CD4-positive, alpha-beta T cell treated with Interferon alpha-2 for 1 hour (primary cell): ENCODE results near the gene AOPEP.
A peak's percentile ranks its signal among the peaks of the same experiment; 100 is the strongest.

Experiments
- DNase-seq, 2 donors: peaks; one replicate each; pipeline ENCODE4 v3.0.0-alpha.2; 2020 to 2022

AOPEP gene

GRCh38 chr9:94851467-94851866 lies 125.0 kb downstream of the AOPEP start:
- DNase-seq, result no peak

- DNase-seq, result no peak
These were observed 125.4 kb downstream of the AOPEP start for GRCh38 chr9:94851892-94852291.

- DNase-seq, result no peak
These were observed 125.9 kb downstream of the AOPEP start for GRCh38 chr9:94852373-94852772.

GRCh38 chr9:94853887-94854286 lies 127.4 kb downstream of the AOPEP start:
- DNase-seq, result no peak

- DNase-seq, result no peak
These were observed 129.4 kb downstream of the AOPEP start for GRCh38 chr9:94855903-94856302.

- DNase-seq, result no peak
These were observed 131.3 kb downstream of the AOPEP start for GRCh38 chr9:94857791-94858190.

- no peak for DNase-seq
These were observed 132.7 kb downstream of the AOPEP start for GRCh38 chr9:94859226-94859625.

GRCh38 chr9:94859891-94860290 lies 133.4 kb downstream of the AOPEP start:
- no peak for DNase-seq

- DNase-seq, result peak; percentile 77 to 78
These were observed 134.4 kb downstream of the AOPEP start for GRCh38 chr9:94860678-94861588.

- no peak for DNase-seq
These were observed 135.2 kb downstream of the AOPEP start for GRCh38 chr9:94861589-94862272.

- DNase-seq, result no peak
These were observed 137.7 kb downstream of the AOPEP start for GRCh38 chr9:94864196-94864595.

GRCh38 chr9:94864862-94865509 lies 138.5 kb downstream of the AOPEP start:
- DNase-seq, result no peak

GRCh38 chr9:94865582-94866452 lies 139.3 kb downstream of the AOPEP start:
- DNase-seq, result no peak

GRCh38 chr9:94866770-94867169 lies 140.3 kb downstream of the AOPEP start:
- DNase-seq, result no peak

- no peak for DNase-seq
These were observed 140.9 kb downstream of the AOPEP start for GRCh38 chr9:94867281-94867841.

- DNase-seq, result no peak
These were observed 141.4 kb downstream of the AOPEP start for GRCh38 chr9:94867842-94868312.

- DNase-seq, result no peak
These were observed 142.0 kb downstream of the AOPEP start for GRCh38 chr9:94868464-94868863.

GRCh38 chr9:94869415-94869843 lies 142.9 kb downstream of the AOPEP start:
- DNase-seq, result no peak

GRCh38 chr9:94870465-94870792 lies 143.9 kb downstream of the AOPEP start:
- DNase-seq, result no peak

- DNase-seq, result peak; percentile 36 to 76
These were observed 144.5 kb downstream of the AOPEP start for GRCh38 chr9:94870793-94871558.

GRCh38 chr9:94872083-94872833 lies 145.8 kb downstream of the AOPEP start:
- no peak for DNase-seq
